Measurements from ENCODE around the gene ELAVL3.
A peak's percentile ranks its signal among the peaks of the same experiment; 100 is the strongest.
"Not testable (repeated sequence)": the region's sequence is repeated elsewhere in the genome, so short reads cannot be mapped to it uniquely, and the experiment has no call there.

The ELAVL3 gene

GRCh38 chr19:11486661-11487503 lies 6.0 kb upstream of the ELAVL3 start:
- DNase-seq: no peak

GRCh38 chr19:11485245-11485837 lies 4.5 kb upstream of the ELAVL3 start:
- DNase-seq: no peak

GRCh38 chr19:11483366-11484111 lies 2.7 kb upstream of the ELAVL3 start:
- no peak for DNase-seq

- DNase-seq: peak; percentile 77 to 81
Observed at GRCh38 chr19:11482384-11483050, 1.7 kb upstream of the ELAVL3 start.

GRCh38 chr19:11481534-11482383 lies 913 bp upstream of the ELAVL3 start:
- DNase-seq: peak; percentile 84 to 89

- no peak for DNase-seq
Observed at GRCh38 chr19:11479898-11480714, 740 bp downstream of the ELAVL3 start.

GRCh38 chr19:11479090-11479897 lies 1.6 kb downstream of the ELAVL3 start:
- DNase-seq: no peak

- DNase-seq: no peak
Observed at GRCh38 chr19:11478167-11479089, 2.4 kb downstream of the ELAVL3 start.

- DNase-seq: no peak
Observed at GRCh38 chr19:11475861-11476260, 5.0 kb downstream of the ELAVL3 start.

GRCh38 chr19:11475343-11475742 lies 5.5 kb downstream of the ELAVL3 start:
- DNase-seq: not testable (repeated sequence)

- DNase-seq: no peak
Observed at GRCh38 chr19:11473725-11474124, 7.1 kb downstream of the ELAVL3 start.

GRCh38 chr19:11468266-11468845 lies 12.5 kb downstream of the ELAVL3 start:
- not testable (repeated sequence) for DNase-seq

GRCh38 chr19:11465600-11465999 lies 15.2 kb downstream of the ELAVL3 start:
- no peak for DNase-seq

- DNase-seq: no peak
Observed at GRCh38 chr19:11464333-11465265, 16.2 kb downstream of the ELAVL3 start.

GRCh38 chr19:11463391-11463790 lies 17.5 kb downstream of the ELAVL3 start:
- DNase-seq: no peak

- DNase-seq: no peak
Observed at GRCh38 chr19:11461453-11461852, 19.4 kb downstream of the ELAVL3 start.

GRCh38 chr19:11460207-11460606 lies 20.6 kb downstream of the ELAVL3 start:
- no peak for DNase-seq

- not testable (repeated sequence) for DNase-seq
Observed at GRCh38 chr19:11458912-11459311, 21.9 kb downstream of the ELAVL3 start.

All from Kasumi-1 (cell line).